ENCODE data around the gene C1orf210.

C1orf210 gene

GRCh38 chr1:43309405-43310025 lies 24.1 kb upstream of the C1orf210 start:
- H3K36me3 Mint-ChIP-seq (ENCODE audit: low read depth) = no peaks in the 10 kb centered on the region
- no peaks in the 10 kb centered on the region for H3K9me3 Mint-ChIP-seq

GRCh38 chr1:43308635-43309404 lies 23.4 kb upstream of the C1orf210 start:
- H3K27ac Mint-ChIP-seq = no peak overlapping the region
- peaks cover 6% of the 10 kb centered on the region for H3K4me1 Mint-ChIP-seq
- TF ChIP-seq, protein P1, sequence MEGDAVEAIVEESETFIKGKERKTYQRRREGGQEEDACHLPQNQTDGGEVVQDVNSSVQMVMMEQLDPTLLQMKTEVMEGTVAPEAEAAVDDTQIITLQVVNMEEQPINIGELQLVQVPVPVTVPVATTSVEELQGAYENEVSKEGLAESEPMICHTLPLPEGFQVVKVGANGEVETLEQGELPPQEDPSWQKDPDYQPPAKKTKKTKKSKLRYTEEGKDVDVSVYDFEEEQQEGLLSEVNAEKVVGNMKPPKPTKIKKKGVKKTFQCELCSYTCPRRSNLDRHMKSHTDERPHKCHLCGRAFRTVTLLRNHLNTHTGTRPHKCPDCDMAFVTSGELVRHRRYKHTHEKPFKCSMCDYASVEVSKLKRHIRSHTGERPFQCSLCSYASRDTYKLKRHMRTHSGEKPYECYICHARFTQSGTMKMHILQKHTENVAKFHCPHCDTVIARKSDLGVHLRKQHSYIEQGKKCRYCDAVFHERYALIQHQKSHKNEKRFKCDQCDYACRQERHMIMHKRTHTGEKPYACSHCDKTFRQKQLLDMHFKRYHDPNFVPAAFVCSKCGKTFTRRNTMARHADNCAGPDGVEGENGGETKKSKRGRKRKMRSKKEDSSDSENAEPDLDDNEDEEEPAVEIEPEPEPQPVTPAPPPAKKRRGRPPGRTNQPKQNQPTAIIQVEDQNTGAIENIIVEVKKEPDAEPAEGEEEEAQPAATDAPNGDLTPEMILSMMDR (IDR thresholded peaks at IDR 0.05; ENCODE audit: unreplicated experiment in 3 of 3) = no peak
- H3K9me3 Mint-ChIP-seq = no peaks in the 10 kb centered on the region
- peaks cover 3% of the 10 kb centered on the region for H3K27me3 Mint-ChIP-seq (ENCODE audit: low read depth)
- no peak overlapping the region for H3K4me3 Mint-ChIP-seq
- no peaks in the 10 kb centered on the region for H3K36me3 Mint-ChIP-seq (ENCODE audit: low read depth)

More at GRCh38 chr1:43309405-43310025, 24.1 kb upstream of the C1orf210 start:
- no peak overlapping the region for H3K27ac Mint-ChIP-seq
- TF ChIP-seq, protein P1 (IDR thresholded peaks at IDR 0.05; ENCODE audit: unreplicated experiment in 3 of 3) = no peak
- peaks cover 3% of the 10 kb centered on the region for H3K27me3 Mint-ChIP-seq (ENCODE audit: low read depth)
- H3K4me3 Mint-ChIP-seq = no peak overlapping the region
- H3K4me1 Mint-ChIP-seq = peaks cover under 1% of the 10 kb centered on the region

DNA sequence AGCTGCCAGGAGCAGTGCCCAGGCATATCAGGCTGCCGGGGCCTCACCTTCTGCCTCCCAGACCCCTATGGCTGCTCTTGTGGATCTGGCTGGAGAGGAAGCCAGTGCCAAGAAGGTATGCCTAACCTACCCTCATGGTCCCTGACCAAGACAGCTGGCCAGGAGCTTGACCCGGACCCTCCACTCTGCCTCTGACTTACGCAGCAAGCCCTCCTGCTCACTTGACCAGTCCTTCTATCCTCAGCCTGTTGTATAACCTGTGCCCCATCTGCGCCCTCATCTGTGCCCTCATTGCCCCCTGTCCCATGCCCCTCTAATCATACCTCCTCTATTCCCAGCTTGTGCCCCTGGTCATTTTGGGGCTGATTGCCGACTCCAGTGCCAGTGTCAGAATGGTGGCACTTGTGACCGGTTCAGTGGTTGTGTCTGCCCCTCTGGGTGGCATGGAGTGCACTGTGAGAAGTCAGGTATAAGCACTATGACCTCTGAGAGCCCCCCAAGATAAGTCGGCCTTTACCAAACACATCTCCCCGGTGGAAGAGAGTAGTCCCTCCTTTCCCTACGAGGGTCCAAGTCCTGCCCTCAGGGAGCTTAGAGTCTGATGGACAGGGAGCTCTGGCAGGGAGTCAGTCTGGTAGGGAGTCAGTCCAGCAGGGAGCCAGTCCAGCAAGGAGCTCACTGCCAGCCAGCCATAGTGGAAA lies 22.2 kb upstream of the C1orf210 start:
- Mint-ChIP-seq H3K4me3 (no peak overlapping the region), H3K9me3 (no peaks in the 10 kb centered on the region), H3K27me3 (ENCODE audit: low read depth) (peaks cover 3% of the 10 kb centered on the region), H3K36me3 (ENCODE audit: low read depth) (no peaks in the 10 kb centered on the region), H3K4me1 (peaks cover 12% of the 10 kb centered on the region), H3K27ac (no peak overlapping the region)
- TF ChIP-seq, protein P1 (IDR thresholded peaks at IDR 0.05; ENCODE audit: unreplicated experiment in 3 of 3) = no peak

- Mint-ChIP-seq H3K4me3 (no peak overlapping the region), H3K27ac (no peak overlapping the region), H3K27me3 (ENCODE audit: low read depth) (peaks cover 3% of the 10 kb centered on the region), H3K4me1 (peaks cover 18% of the 10 kb centered on the region), H3K36me3 (ENCODE audit: low read depth) (no peaks in the 10 kb centered on the region), H3K9me3 (no peaks in the 10 kb centered on the region)
- TF ChIP-seq, protein P1 (IDR thresholded peaks at IDR 0.05; ENCODE audit: unreplicated experiment in 3 of 3) = no peak
Measured at GRCh38 chr1:43306688-43307457, 21.5 kb upstream of the C1orf210 start.

- H3K36me3 Mint-ChIP-seq (ENCODE audit: low read depth) = no peaks in the 10 kb centered on the region
- peak overlapping the region in 1 of 3 experiments; percentile 2 for H3K27ac Mint-ChIP-seq
- H3K27me3 Mint-ChIP-seq (ENCODE audit: low read depth) = no peaks in the 10 kb centered on the region
- TF ChIP-seq, protein P1 (IDR thresholded peaks at IDR 0.05; ENCODE audit: unreplicated experiment in 3 of 3) = no peak
- no peak overlapping the region for H3K4me3 Mint-ChIP-seq
- peaks cover 18% of the 10 kb centered on the region for H3K4me1 Mint-ChIP-seq
- H3K9me3 Mint-ChIP-seq = no peaks in the 10 kb centered on the region
Measured at GRCh38 chr1:43305926-43306687, 20.7 kb upstream of the C1orf210 start.

Measured in nephron (organoid).